IPS-11a (cell line): ENCODE data around the gene CCL5.

Experiments
- H3K4me3 ChIP-seq: one replicate; pipeline ENCODE4 v1.5.1; 2013; ENCODE audit warnings: low read depth, low read length, control low read depth

The CCL5 gene

GRCh38 chr17:35879773-35880654, at the start of gene CCL5:
Gene CCL5 (minus strand): TSS chr17:35880360.
- no peak within 1 kb of the TSS for H3K4me3 ChIP-seq

DNA sequence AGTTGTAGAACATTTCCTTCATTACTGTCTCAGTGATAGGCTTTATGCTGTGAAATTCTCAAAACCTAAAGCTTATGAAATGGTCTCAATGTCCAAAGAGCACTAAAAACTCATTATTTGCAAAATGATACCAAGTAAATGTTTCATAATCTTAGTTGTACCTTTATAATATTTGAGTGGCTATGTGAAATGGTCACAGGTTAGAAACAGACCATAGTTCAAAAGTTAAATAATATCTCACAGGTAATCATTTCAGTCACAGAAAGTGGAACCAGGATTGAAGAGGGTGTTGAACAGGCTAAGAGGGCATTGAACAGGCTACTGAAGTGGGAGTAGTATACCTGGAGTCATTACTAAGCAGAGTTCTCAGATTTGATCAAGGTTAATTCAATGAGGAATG, 47.6 kb upstream of the CCL5 start:
- H3K4me3 ChIP-seq = no peak overlapping the region

DNA sequence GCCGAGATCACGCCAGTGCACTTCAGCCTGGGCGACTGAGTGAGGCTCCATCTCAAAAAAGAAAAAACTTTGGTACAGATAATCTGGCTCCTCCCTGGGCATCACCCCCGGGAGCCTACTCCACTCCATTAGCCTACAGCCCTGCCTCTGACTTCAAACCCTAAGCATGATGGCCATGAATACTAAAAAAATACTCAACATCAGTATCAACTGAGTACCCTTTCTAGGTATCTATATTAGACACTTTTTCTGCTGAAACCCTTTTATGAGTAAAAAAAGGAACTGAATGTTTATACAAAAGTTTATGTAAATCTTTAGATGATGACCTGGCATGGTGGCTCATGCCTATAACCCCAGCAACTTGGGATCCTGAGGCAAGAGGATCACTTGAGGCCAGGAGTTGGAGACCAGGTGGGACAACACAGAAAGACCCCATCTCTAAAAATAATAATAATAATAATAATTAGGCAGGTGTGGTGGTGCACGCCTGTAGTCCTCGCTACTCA, 43.5 kb upstream of the CCL5 start:
- no peak overlapping the region for H3K4me3 ChIP-seq

DNA sequence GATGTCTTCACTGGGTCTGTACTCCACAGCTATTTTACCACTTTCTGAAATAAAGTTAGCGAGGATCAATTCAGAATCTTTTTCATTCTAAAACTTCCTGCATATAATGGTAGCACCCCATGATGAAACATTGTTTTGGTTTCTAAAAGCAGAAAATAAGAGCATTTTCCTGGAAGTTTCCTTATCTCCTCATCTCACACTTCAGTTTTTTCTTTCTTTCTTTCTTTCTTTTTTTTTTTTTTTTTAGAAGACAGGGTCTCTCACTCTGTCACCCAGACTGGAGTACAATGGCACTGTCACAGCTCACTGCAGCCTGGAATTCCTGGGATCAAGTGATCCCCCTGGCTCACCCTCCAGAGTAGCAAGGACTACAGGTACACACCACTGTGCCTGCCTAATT, 40.1 kb upstream of the CCL5 start:
- no peak overlapping the region for H3K4me3 ChIP-seq

- no peak overlapping the region for H3K4me3 ChIP-seq
Measured at GRCh38 chr17:35918665-35919064, 38.5 kb upstream of the CCL5 start.

- H3K4me3 ChIP-seq = no peak overlapping the region
Measured at GRCh38 chr17:35917519-35918213, 37.5 kb upstream of the CCL5 start.

- no peak overlapping the region for H3K4me3 ChIP-seq
Measured at GRCh38 chr17:35915153-35915964, 35.2 kb upstream of the CCL5 start.

DNA sequence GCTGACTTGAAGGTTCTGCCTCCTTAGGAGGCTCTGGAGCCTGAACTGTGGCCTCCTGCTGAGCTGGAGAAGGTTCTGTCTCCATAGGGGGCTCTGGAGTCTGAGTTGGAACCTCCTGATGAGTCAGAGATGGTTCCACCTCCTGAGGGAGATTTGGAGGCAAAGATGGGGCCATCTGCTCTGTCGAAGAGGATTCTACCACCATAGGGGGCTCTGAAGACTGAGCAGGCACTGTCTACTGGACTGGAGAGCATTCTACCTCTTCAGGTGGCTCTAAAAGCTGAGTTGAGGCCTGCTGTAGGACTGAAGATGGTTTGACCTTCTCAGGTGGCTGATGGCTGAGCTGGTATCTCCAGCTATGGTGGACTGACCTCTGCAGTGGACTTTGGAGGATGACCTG, 34.2 kb upstream of the CCL5 start:
- no peak overlapping the region for H3K4me3 ChIP-seq

GRCh38 chr17:35913609-35914008, 33.4 kb upstream of the CCL5 start:
- no peak overlapping the region for H3K4me3 ChIP-seq

- no peak overlapping the region for H3K4me3 ChIP-seq
Measured at GRCh38 chr17:35912942-35913341, 32.8 kb upstream of the CCL5 start.

GRCh38 chr17:35912339-35912912, 32.3 kb upstream of the CCL5 start:
- no peak overlapping the region for H3K4me3 ChIP-seq

DNA sequence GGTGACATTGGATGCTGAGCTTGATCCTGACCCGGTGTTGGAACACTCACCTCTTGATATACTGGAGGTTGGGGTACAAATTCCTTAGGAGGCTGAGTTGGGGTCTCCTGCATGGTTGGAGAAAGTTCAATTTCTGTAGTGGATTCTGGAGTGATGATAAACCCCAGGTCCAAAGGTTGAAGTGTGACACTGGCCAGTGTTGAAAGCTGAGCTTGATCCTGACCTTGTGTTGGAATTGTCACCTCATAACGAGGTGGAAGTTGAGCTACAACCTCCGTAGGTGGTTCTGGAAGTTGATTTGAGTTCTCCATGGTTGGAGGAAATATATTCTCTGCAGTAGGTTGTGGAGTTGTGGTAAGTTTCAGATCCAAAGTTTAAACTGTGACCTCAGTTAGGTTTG, 29.2 kb upstream of the CCL5 start:
- no peak overlapping the region for H3K4me3 ChIP-seq

DNA sequence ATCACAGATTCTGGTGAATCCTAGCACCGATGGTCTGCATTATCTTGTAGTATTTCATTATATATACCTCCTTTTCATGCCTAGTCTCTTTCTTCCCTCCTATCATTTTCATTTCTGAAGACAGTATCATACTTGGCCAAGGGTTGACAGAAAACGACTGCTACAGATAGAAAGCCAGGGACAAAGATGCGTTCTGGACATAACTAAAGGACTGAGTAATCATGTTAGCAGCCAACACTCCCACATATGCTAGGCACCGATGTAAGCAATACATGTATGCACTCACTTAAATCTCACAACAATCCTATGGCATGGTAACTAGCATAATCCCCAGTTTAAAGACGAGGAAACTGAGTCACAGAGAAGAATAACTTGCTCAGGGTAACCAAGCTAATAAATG, 27.5 kb upstream of the CCL5 start:
- H3K4me3 ChIP-seq = no peak overlapping the region

- H3K4me3 ChIP-seq = no peak overlapping the region
Measured at GRCh38 chr17:35906926-35907637, 26.9 kb upstream of the CCL5 start.

DNA sequence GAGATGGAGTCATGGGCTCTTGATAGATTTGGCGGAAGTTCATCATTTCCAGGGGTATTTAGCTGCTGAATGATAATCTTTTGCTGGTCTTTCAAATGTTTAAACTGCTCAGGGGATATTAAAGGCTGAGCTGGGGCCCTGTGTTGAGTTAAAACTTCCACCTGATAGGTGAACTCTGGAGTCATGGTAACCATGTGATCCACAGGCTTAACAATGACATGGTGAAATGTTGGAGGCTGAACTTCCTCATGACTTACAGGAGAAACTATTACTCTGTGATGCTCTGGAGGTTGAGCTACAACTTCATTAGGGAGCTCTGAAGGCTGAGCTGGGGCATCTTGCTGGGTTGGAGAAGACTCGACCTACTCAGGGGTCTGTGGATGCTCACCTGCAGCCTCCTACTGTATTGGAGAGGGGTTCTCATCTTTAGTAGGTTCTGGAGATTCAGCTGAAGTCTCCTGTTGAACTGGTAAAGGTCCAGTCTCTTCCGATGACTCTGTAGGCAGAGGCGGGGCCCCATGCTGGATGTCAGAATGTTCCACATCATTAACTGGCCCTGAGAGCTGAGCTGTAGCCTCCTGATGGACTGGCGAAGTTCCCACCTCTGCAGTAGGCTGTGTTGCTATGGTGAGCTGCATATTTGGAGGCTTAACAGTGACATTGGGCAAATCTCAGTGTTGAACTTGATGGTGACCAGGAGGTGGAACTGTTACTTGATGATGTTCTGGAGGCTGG, 26.2 kb upstream of the CCL5 start:
- H3K4me3 ChIP-seq = no peak overlapping the region

GRCh38 chr17:35903451-35903850, 23.3 kb upstream of the CCL5 start:
- no peak overlapping the region for H3K4me3 ChIP-seq

GRCh38 chr17:35901631-35902175, 21.5 kb upstream of the CCL5 start:
- H3K4me3 ChIP-seq = no peak overlapping the region

GRCh38 chr17:35900708-35901480, 20.7 kb upstream of the CCL5 start:
- no peak overlapping the region for H3K4me3 ChIP-seq

GRCh38 chr17:35900280-35900679, 20.1 kb upstream of the CCL5 start:
- no peak overlapping the region for H3K4me3 ChIP-seq
